ENCODE data around the gene EBPL. TPM values are rescaled to one million over a fixed set of nuclear protein-coding genes. Genes with fewer than 3 reads are reported as not detected.

EBPL gene
- polyA plus RNA-seq, 1 of the 3 experiments (the other 2 are of a cell fraction): 113 TPM

DNA sequence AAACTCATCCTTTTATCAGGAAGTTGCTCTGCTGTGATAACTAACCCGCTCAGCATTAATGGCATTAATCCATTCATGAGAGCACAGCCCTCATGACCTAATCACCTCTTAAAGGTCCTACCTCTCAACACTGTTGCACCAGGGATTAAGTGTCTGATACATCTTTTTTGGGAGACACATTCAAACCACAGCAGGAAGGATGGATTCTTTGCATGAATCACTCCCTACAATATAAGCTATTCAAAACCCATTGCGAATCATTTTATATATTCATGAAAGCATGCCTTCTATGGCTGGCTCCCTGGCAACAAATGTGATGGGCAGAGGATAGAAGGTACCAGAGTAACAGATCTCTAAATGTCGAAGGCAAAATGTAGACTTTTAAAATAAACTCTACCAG, 35.4 kb downstream of the EBPL start:
- DNase-seq: no peak
- CTCF ChIA-PET: no interaction called here
- no peak overlapping the region for H2AFZ ChIP-seq (ENCODE audit: low read depth)

More for the DNA sequence above, 35.4 kb downstream of the EBPL start:
- Histone ChIP-seq H3K79me2 (ENCODE audit: insufficient read depth) (no peaks in the 10 kb centered on the region), H3K9me2 (no peaks in the 10 kb centered on the region), H3K27ac (ENCODE audit: low read depth in 2 of 2, low read length in 1 of 2) (no peak overlapping the region), H3K4me3 (ENCODE audit: low read depth in 2 of 2, low read length in 1 of 2) (no peak overlapping the region), H3K9me3 (no peaks in the 10 kb centered on the region), H3K9ac (no peak overlapping the region), H3F3A (replicated peaks; ENCODE audit: insufficient read depth) (peaks cover 7% of the 10 kb centered on the region), H3K36me3 (replicated peaks in 1 of 2; ENCODE audit: control insufficient read depth in 1 of 2, insufficient read depth in 2 of 2, low read length in 1 of 2) (peaks cover 5 to 9% of the 10 kb centered on the region in 2 experiments), H3K27me3 (ENCODE audit: insufficient read depth) (no peaks in the 10 kb centered on the region), H3K4me1 (ENCODE audit: control insufficient read depth in 1 of 2, insufficient read depth in 2 of 2, low read depth in 1 of 2, low read length in 1 of 2) (no peaks in the 10 kb centered on the region; a peak in 1 of 4 replicates), H4K20me1 (ENCODE audit: insufficient read depth) (no peaks in the 10 kb centered on the region), H3K4me2 (no peak overlapping the region)
- POLR2A ChIA-PET: no interaction called here
- WGBS (ENCODE audit: low lambda C conversion rate): 88% methylated on average over 3 of the region's 3 CpGs
- TF ChIP-seq MEF2A (IDR thresholded peaks at IDR 0.05; ENCODE audit: borderline replicate concordance, low read depth) (no peak), EP300 (IDR thresholded peaks at IDR 0.05; ENCODE audit: borderline replicate concordance in 1 of 2, low read depth in 1 of 2, low read length in 1 of 2) (no peak), CHD2 (IDR thresholded peaks at IDR 0.05; ENCODE audit: low read length, partially characterized antibody) (no peak), NRF1 (IDR thresholded peaks at IDR 0.05; ENCODE audit: low read depth, low read length) (no peak), ELF1 (IDR thresholded peaks at IDR 0.05) (no peak), RCOR1 (IDR thresholded peaks at IDR 0.05; ENCODE audit: low read length) (no peak), FOXJ3 (CRISPR knock-in tag; IDR thresholded peaks at IDR 0.05) (no peak), EZH2phosphoT487 (IDR thresholded peaks at IDR 0.05; ENCODE audit: borderline replicate concordance, low read depth) (no peak), TAF1 (IDR thresholded peaks at IDR 0.05; ENCODE audit: borderline replicate concordance, low read depth, low read length) (no peak), FOSL2 (IDR thresholded peaks at IDR 0.05; ENCODE audit: borderline replicate concordance, low read depth) (no peak), JUND (IDR thresholded peaks at IDR 0.05) (no peak)
- TF ChIP-seq, protein P1, sequence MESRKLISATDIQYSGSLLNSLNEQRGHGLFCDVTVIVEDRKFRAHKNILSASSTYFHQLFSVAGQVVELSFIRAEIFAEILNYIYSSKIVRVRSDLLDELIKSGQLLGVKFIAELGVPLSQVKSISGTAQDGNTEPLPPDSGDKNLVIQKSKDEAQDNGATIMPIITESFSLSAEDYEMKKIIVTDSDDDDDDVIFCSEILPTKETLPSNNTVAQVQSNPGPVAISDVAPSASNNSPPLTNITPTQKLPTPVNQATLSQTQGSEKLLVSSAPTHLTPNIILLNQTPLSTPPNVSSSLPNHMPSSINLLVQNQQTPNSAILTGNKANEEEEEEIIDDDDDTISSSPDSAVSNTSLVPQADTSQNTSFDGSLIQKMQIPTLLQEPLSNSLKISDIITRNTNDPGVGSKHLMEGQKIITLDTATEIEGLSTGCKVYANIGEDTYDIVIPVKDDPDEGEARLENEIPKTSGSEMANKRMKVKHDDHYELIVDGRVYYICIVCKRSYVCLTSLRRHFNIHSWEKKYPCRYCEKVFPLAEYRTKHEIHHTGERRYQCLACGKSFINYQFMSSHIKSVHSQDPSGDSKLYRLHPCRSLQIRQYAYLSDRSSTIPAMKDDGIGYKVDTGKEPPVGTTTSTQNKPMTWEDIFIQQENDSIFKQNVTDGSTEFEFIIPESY (IDR thresholded peaks at IDR 0.05; ENCODE audit: borderline replicate concordance, low read depth): no peak
- TF ChIP-seq, protein P2, sequence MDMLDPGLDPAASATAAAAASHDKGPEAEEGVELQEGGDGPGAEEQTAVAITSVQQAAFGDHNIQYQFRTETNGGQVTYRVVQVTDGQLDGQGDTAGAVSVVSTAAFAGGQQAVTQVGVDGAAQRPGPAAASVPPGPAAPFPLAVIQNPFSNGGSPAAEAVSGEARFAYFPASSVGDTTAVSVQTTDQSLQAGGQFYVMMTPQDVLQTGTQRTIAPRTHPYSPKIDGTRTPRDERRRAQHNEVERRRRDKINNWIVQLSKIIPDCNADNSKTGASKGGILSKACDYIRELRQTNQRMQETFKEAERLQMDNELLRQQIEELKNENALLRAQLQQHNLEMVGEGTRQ (IDR thresholded peaks at IDR 0.05; ENCODE audit: borderline replicate concordance, low read depth, low read length): no peak
- TF ChIP-seq, protein P3, sequence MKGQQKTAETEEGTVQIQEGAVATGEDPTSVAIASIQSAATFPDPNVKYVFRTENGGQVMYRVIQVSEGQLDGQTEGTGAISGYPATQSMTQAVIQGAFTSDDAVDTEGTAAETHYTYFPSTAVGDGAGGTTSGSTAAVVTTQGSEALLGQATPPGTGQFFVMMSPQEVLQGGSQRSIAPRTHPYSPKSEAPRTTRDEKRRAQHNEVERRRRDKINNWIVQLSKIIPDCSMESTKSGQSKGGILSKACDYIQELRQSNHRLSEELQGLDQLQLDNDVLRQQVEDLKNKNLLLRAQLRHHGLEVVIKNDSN (IDR thresholded peaks at IDR 0.05; ENCODE audit: borderline replicate concordance, low read depth): no peak
- TF ChIP-seq, protein P4, sequence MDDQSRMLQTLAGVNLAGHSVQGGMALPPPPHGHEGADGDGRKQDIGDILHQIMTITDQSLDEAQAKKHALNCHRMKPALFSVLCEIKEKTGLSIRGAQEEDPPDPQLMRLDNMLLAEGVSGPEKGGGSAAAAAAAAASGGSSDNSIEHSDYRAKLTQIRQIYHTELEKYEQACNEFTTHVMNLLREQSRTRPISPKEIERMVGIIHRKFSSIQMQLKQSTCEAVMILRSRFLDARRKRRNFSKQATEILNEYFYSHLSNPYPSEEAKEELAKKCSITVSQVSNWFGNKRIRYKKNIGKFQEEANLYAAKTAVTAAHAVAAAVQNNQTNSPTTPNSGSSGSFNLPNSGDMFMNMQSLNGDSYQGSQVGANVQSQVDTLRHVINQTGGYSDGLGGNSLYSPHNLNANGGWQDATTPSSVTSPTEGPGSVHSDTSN (IDR thresholded peaks at IDR 0.05): no peak
- TF ChIP-seq, protein P5, sequence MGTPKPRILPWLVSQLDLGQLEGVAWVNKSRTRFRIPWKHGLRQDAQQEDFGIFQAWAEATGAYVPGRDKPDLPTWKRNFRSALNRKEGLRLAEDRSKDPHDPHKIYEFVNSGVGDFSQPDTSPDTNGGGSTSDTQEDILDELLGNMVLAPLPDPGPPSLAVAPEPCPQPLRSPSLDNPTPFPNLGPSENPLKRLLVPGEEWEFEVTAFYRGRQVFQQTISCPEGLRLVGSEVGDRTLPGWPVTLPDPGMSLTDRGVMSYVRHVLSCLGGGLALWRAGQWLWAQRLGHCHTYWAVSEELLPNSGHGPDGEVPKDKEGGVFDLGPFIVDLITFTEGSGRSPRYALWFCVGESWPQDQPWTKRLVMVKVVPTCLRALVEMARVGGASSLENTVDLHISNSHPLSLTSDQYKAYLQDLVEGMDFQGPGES (IDR thresholded peaks at IDR 0.05; ENCODE audit: low read depth, low read length): no peak

Measured in SK-N-SH (cell line).